B cell (primary cell): Measurements from ENCODE around the gene KAZN.

Experiments used
- EZH2 ChIP-seq: IDR thresholded peaks from 2 replicates; pipeline ENCODE4 v1.6.1; 2012; ENCODE audit warnings: borderline replicate concordance, low read depth, mild to moderate bottlenecking, moderate library complexity, low read length; ENCODE audit not compliant: insufficient read depth, poor library complexity, severe bottlenecking
- TF ChIP-seq, protein P1 (sequence below): fragments of 200-600 bp; IDR thresholded peaks from one replicate; pipeline ENCODE4 v1.8.0; 2022; ENCODE audit warnings: antibody characterized with exemption, mild to moderate bottlenecking

DNA sequence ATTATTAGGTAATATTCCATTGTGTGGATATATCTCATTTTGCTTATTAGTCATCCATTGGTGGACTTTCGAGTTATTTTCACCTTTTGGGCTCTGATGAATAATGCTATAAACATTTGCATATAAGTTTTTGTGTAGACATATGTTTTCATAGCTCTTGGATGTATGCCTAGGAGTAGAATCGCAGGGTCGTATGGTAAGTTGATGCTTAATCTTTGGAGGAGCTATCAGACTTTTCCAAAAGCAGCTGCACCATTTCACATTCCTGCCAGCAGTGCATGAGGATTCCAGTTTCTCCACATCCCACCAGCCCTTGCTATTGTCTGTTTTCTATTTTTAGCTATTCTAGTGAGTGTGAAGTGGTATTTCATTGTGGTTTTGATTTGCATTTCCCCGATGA lies 434.8 kb downstream of the KAZN start:
- TF ChIP-seq, protein P1, sequence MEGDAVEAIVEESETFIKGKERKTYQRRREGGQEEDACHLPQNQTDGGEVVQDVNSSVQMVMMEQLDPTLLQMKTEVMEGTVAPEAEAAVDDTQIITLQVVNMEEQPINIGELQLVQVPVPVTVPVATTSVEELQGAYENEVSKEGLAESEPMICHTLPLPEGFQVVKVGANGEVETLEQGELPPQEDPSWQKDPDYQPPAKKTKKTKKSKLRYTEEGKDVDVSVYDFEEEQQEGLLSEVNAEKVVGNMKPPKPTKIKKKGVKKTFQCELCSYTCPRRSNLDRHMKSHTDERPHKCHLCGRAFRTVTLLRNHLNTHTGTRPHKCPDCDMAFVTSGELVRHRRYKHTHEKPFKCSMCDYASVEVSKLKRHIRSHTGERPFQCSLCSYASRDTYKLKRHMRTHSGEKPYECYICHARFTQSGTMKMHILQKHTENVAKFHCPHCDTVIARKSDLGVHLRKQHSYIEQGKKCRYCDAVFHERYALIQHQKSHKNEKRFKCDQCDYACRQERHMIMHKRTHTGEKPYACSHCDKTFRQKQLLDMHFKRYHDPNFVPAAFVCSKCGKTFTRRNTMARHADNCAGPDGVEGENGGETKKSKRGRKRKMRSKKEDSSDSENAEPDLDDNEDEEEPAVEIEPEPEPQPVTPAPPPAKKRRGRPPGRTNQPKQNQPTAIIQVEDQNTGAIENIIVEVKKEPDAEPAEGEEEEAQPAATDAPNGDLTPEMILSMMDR = no peak
- TF ChIP-seq EZH2 = no peak
